GM19438 (cell line): ENCODE results near the gene YLPM1.
"Not testable (repeated sequence)": the region's sequence is repeated elsewhere in the genome, so short reads cannot be mapped to it uniquely, and the experiment has no call there.

ENCODE experiments used
- ATAC-seq: cut with Tn5 transposase; IDR thresholded peaks from one replicate; pipeline ENCODE4 v1.9.1; 2021; ENCODE audit warnings: low read depth; ENCODE audit not compliant: unreplicated experiment

The YLPM1 gene

GRCh38 chr14:74762917-74763802 lies at the start of gene YLPM1:
Gene YLPM1 (plus strand): TSS chr14:74763316. CDS start chr14:74763490, 174 bp downstream.
- ATAC-seq: peak; percentile 93

GRCh38 chr14:74713395-74713735 lies 49.8 kb upstream of the YLPM1 start:
- ATAC-seq: no peak

DNA sequence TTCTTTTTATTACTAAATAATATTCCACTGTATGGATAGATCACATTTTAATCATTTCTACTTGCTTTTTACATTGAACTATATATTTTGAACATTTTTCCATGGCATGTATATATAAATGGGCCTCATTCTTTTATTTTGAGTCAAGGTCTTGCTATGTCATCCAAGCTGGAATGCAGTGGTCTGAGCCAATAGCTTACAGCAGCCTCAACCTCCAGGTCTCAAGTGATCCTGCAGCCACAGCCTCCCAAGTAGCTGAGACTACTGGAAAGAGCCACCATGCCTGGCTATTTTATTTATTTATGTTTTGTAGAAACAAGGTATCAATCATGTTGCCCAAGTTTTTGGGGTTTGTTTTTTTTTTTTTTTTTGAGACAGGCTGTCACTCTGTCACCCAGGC lies 42.6 kb upstream of the YLPM1 start:
- ATAC-seq: no peak

- ATAC-seq: no peak
Measured at GRCh38 chr14:74723134-74723533, 40.0 kb upstream of the YLPM1 start.

- no peak for ATAC-seq
Measured at GRCh38 chr14:74732387-74732786, 30.7 kb upstream of the YLPM1 start.

GRCh38 chr14:74733221-74733620 lies 29.9 kb upstream of the YLPM1 start:
- ATAC-seq: no peak

- no peak for ATAC-seq
Measured at GRCh38 chr14:74735125-74735524, 28.0 kb upstream of the YLPM1 start.

DNA sequence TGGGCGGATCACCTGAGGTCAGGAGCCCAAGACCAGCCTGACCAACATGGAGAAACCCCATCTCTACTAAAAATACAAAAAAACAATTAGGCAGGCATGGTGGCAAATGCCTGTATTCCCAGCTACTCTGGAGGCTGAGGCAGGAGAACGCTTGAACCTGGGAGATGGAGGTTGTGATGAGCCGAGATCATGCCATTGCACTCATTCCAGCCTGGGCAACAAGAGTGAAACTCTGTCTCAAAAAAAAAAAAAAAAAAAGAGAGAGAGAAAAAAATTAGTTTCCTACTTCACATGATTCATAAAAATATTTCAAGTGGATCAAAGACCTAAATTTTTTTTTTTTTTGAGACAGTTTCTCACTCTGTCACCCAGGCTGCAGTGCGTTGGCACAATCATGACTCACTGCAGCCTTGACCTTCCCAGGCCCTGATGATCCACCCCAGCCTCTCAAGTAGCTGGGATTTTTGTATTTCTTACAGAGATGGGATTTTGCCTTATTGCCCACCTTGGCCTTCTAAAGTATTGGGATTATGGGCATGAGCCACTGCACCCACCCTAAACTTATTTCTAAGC lies 25.3 kb upstream of the YLPM1 start:
- no peak for ATAC-seq

- ATAC-seq: no peak
Measured at GRCh38 chr14:74739293-74740030, 23.7 kb upstream of the YLPM1 start.

DNA sequence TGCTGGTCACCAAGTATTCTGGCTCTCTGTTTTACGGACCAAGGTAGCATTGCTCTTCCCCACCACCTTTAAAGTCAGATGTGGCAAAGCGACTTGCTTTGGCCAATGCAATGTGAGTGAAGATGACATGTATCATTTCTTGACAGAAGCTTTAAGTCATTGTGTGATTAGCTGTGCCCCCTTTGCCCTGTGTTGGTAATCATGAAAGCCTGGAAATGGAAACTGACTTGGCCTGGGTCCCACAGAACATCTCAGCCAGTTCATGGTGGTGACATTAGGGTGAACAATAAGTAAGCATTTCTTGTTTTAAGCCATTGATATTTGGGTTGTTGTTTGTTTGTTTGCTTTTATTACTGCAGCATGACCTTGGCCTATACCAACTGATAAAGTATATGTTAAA lies 15.9 kb upstream of the YLPM1 start:
- no peak for ATAC-seq

- no peak for ATAC-seq
Measured at GRCh38 chr14:74754157-74754556, 9.0 kb upstream of the YLPM1 start.

DNA sequence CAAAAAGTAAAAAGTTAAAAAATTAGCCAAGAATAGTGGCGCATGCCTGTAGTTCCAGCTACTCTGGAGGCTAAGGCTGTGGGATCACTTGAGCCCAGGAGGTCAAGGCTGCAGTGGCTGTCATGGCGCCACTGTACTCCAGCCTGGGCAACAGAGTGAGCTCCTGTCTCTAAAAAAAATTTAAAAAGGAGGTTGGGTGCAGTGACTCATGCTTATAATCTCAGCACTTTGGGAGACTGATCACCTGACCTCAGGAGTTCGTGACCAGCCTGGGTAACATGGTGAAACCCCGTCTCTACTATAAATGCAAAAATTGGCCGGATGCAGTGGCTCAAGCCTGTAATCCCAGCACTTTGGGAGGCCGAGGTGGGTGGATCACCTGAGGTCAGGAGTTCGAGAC lies 8.2 kb upstream of the YLPM1 start:
- no peak for ATAC-seq

DNA sequence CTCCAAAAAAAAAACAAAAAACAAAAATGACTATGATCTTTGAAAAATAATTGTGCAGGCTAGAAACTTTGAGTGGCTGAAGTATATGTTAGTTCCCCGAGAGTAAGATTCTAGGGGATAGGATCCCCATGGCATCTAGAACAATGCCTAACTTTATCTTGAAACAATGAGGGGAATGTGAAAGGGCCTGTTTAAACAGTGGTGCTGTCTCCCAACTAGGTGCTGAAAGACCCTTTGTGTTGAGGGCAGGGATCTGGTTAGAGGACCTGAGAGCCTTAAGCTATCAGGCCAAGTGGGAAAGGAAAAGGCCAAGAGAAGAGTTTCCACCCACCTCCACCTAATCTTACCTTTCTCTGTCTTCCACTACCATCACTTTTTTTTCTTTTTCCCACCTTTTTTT lies 6.8 kb upstream of the YLPM1 start:
- ATAC-seq: no peak

- not testable (repeated sequence) for ATAC-seq
Measured at GRCh38 chr14:74758505-74758904, 4.6 kb upstream of the YLPM1 start.

DNA sequence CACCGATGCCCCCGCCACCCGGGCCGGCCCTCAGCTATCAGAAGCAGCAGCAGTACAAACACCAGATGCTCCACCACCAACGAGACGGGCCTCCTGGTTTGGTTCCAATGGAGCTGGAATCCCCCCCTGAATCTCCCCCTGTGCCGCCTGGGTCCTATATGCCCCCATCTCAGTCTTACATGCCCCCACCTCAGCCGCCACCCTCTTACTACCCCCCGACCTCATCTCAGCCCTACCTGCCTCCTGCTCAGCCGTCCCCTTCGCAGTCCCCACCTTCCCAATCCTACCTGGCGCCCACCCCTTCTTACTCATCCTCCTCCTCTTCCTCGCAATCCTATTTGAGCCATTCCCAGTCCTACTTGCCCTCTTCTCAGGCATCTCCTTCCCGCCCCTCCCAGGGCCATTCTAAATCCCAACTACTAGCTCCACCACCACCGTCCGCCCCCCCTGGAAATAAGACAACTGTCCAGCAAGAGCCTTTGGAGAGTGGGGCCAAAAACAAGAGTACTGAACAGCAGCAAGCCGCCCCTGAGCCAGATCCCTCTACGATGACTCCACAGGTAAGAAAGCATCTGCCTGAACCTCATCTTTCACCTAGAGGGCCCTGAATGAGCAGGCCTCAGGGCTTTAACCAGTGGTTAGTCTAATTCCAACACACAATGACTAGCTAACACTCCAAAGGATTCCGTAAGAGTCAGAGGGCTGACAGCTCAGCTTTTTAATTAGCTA lies 851 bp downstream of the YLPM1 start:
- no peak for ATAC-seq

- no peak for ATAC-seq
Measured at GRCh38 chr14:74765721-74766120, 2.6 kb downstream of the YLPM1 start.

GRCh38 chr14:74771399-74771798 lies 8.3 kb downstream of the YLPM1 start:
- ATAC-seq: no peak

DNA sequence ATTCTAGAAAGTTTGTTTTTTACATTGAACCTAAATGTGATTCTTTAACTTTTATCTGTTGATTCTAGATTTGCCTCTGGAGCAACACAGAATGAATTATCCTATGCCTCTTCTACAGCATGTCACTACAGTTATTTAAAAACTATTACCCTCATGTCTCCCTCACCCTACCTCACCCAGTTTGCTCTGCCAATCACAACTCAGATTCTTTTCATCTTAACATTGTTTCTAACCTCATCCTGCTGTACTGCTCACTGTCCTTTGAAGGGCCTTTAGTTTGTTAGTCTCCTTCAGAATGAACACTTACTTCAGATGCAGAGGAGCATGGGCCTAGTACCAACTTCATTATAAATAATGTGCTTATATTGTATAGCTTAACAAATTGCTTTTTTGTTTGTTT lies 21.5 kb downstream of the YLPM1 start:
- no peak for ATAC-seq

GRCh38 chr14:74785056-74785613 lies 22.0 kb downstream of the YLPM1 start:
- ATAC-seq: no peak

DNA sequence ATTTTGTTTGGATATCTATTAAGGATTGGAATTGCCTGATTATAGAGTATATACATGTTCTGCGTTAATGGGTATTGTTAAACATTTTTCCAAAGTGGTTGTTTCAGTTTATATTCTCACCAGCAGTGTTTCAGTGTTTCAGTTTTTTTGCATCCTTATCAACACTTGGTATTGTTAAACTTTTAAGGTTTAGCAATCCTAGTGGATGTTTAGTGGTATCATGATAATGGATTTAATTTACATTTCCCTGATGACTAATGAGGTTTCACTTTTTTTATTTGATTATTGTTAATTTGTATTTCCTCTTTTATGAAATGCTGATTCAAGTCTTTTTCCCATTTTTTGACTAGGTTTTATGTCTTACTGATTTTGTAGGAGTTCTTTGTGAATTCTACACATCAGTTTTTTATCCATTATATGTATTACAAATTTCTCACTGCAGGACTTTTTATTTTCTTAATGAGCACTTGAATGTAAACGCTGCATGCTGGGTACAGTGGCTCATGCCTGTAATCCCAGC lies 23.7 kb downstream of the YLPM1 start:
- no peak for ATAC-seq
